Pulmonary artery endothelial cell (primary cell): ENCODE data around the gene SNX27. TPM values are rescaled to one million over a fixed set of nuclear protein-coding genes. Genes with fewer than 3 reads are reported as not detected.
"Not testable (repeated sequence)": the region's sequence is repeated elsewhere in the genome, so short reads cannot be mapped to it uniquely, and the experiment has no call there.

Source experiments
- DNase-seq: peaks from one replicate; pipeline ENCODE4 v3.0.0-alpha.2; 2011; ENCODE audit warnings: low read depth, low spot score
- total RNA-seq: library from RNA; depleted of rRNA; stranded (reverse); fragments of >200 nt; gene quantifications from 2 replicates; pipeline ENCODE4 v1.2.3, GENCODE V29; 2014

Gene SNX27
- total RNA-seq, 1 donor from 2014 or later: 13.9 TPM

- no peak for DNase-seq
Observed at GRCh38 chr1:151638812-151639211, 27.0 kb downstream of the SNX27 start.

DNA sequence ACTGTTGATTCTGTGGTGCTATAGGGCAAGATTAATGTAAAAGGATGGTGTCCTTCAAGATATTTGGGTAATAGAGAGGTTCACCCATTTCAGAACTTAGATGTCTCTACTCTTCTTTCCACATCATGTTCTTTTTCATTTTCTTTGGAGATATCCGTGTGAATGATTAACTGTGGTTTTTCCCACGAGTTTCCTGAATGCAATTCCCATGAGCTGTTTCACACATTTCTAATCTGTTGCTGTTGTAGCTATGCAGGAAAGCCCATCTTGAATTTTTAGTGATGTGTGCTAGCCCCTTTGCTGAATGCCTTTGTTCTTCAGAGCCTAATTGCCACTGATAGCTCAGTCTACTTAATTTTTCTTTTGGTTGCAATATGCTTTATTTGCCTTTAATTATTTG lies 27.6 kb downstream of the SNX27 start:
- no peak for DNase-seq

DNA sequence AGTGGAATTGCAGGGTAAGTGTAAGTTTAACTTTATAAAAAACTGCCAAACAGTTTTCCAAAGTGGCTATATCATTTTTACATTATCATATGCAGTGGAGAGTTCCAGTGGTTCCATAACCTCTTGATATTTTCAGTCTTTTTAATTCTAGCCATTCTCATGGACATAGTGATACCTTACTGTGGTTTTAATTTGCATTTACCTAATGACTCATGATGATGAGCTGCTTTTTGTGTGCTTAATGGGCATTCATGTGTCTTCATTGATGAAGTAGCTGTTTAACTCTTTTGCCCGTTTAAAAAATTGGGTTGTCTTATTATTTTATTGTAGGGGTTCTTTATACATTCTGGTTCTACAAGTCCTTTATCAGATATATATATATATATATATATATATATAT lies 29.4 kb downstream of the SNX27 start:
- no peak for DNase-seq

DNA sequence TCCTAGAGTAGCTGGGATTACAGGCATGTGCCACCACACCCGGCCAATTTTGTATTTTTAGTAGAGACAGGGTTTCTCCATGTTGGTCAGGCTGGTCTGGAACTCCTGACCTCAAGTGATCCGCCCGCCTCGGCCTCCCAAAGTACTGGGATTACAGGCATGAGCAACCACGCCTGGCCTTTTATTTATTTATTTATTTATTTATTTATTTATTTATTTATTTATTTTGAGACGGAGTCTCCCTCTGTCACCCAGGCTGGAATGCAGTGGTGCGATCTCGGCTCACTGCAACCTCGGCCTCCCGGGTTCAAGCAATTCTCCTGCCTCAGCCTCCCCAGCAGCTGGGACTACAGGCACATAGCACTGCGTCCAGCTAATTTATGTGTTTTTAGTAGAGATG lies 31.2 kb downstream of the SNX27 start:
- not testable (repeated sequence) for DNase-seq

DNA sequence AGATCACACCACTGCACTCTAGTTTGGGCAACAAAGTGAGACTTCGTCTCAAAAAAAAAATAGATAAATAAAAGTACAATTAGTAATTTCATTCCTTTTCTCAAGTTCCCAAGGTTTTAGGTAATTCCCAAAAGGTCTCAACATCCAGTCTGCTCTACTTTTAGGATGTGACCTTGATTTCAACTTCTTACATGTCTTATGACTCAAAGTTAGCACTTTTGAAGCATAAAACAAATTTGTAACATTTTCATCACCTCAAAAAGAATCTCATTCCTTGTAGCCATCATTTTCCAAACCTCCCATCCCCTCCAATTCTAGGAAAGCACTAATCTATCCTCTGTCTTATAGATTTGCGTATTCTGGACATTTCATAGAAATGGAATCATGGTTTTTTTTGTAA lies 32.2 kb downstream of the SNX27 start:
- DNase-seq: no peak

GRCh38 chr1:151653397-151653796 lies 41.5 kb downstream of the SNX27 start:
- DNase-seq: no peak

DNA sequence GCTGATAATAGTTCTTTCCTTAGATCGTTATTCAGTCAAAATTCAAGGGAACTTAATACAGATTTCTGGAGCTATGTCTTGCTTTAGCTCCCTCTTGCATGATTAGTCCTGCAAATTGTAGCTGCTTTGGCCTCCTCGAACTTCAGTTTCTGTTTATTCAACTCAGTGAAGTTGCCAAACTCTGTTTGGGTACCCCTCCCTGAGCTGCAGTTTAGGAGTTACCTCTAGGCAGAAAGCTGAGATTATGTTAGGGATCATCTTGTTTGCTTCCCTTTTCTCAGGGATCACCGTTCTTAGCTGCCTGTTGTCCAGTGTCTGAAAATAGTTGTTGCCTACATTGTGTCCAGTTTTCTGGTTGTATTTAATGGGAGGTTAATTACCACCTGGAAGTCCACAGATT lies 43.5 kb downstream of the SNX27 start:
- no peak for DNase-seq

DNA sequence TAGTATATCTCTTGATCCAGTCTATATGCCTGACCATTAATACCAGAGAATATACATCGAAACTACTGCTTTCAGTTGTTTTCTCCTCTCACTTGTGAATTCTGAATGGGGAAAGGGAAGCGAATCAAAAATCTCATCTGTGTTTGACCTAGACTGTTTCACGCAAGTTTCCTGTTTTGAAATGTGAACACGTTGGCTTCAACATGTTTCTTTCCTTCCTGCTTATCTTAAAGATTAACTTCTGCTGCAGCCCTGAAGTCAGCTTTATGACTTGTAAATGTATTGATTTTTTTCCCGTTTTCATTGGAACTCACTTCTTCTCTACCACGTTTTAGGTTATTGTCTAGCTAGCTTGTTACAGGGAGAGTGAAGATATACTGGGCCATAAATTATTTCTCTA lies 49.9 kb downstream of the SNX27 start:
- DNase-seq: no peak

DNA sequence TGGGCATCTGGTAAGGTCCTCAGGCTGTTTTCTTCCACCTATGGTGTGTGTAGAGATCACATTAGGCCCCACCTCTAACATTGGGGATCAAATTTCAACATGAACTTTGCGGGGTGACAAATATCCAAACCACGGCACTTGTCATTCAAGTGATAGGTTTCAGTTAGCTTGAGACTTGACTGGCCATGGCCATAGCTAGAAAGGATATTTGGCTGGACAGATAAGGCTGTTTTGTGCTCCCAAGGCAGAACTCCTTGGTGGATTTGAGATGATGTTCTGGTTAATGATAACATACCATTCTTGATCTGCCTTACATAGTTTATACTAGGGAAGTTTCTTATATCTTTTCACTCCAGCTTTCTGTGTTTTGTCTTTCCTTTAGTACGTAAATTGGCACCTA lies 56.2 kb downstream of the SNX27 start:
- DNase-seq: no peak

GRCh38 chr1:151670036-151670675 lies 58.3 kb downstream of the SNX27 start:
- DNase-seq: not testable (repeated sequence)

DNA sequence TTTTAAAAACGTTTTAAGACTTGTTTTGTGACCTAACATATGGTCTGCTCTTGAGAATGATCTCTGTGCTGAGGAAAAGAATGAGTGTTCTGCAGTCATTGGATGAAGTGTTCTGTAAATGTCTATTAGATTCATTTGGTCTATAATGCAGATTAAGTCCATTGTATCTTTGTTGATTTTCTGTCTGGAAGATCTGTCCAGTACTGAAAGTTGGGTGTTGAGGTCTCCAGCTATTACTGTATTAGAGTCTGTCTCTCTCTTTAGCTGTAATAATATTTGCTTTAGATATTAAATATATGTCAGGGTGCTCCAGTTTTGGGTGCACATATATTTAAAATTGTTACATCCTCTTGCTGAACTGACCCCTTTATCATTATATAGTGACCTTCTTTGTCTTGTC lies 61.6 kb downstream of the SNX27 start:
- DNase-seq: no peak

- no peak for DNase-seq
Observed at GRCh38 chr1:151680391-151680790, 68.5 kb downstream of the SNX27 start.

- peak; percentile 87 for DNase-seq
Observed at GRCh38 chr1:151680826-151681225, 69.0 kb downstream of the SNX27 start.

- DNase-seq: no peak
Observed at GRCh38 chr1:151681923-151682322, 70.1 kb downstream of the SNX27 start.

- DNase-seq: not testable (repeated sequence)
Observed at GRCh38 chr1:151682901-151683300, 71.1 kb downstream of the SNX27 start.

DNA sequence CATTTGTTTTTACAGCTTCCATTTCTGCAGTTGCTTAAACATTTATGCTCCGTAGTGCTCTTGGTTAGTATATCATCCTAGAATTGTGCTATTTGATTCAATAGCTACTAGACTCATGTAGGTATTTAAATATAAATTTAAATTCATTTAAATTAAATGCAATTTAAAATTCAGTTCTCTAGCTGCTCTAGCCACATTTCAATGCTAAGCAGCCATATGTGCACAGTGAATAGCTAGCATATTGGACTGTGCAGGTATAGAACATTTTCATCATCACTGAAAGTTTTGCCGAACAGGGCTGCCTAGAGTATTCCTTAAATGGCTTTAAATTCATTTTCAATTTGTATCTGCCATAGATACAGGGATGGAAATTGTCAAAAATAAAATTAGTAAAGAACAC lies 72.3 kb downstream of the SNX27 start:
- DNase-seq: no peak

DNA sequence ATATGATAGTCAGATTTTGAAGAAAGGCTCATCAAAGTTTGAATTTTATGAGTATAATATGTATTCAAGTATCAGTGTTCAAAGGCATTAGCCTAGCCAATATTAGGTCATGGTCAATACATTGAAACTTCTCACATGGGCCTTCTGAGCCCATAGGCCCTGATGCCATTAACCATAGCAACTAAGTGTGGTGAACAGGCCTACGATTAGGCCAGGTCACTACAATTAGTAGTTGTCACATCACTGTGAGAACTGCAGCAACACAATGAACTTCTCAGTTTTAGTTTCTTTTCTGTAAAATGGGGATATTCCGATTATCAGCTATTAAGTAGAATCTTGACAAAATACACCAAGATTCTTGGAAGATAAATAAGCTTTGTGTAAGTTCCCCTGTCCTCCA lies 74.7 kb downstream of the SNX27 start:
- no peak for DNase-seq

DNA sequence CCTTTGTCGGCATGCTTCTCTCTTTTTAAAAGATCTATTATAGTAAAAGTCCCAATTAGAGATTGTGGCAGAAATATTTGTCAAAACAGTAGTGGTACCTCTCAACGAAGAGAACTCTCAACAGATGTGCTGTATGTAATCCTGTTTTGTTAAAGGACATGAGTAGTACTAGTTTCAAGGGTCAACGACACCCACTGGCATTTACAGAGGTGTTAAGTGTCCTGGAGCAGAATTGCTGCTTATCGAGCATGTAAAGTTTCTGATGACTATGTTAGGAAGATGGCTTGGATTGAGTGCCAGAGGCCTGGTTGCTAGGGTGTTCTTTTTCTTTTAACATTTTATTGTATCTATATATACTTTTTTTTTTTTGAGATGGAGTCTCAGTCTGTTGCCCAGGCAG lies 77.6 kb downstream of the SNX27 start:
- no peak for DNase-seq

- no peak for DNase-seq
Observed at GRCh38 chr1:151692226-151692625, 80.4 kb downstream of the SNX27 start.

DNA sequence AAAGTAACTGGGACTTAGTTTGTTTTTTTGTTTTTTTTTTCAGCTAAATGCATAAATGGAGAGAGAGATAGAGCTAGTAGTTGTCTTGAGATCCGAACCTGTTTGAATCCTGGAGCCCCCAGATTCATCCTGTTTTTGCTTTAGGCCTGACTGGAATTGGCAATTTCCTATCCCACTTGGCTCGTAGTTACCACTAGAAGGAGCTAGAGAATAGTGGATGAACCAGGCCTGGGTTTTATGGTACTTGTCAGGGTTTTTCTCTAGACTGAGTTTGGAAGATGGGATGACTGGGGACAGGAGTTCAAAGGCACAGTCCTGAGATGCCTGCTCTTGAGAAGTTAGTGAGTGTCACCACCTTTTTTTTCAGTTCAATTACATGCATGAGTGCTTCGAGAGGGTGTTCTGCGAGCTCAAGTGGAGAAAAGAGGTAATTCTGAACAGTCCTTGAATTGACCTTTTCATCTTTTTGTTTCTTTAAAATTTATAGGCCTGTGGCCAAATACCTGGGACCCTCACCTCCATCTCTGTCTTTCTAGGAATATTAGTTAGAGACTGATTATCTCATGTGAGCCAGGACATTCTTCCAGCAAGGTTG lies 81.3 kb downstream of the SNX27 start:
- peak; percentile 22 for DNase-seq

- DNase-seq: no peak
Observed at GRCh38 chr1:151701515-151701914, 89.7 kb downstream of the SNX27 start.

DNA sequence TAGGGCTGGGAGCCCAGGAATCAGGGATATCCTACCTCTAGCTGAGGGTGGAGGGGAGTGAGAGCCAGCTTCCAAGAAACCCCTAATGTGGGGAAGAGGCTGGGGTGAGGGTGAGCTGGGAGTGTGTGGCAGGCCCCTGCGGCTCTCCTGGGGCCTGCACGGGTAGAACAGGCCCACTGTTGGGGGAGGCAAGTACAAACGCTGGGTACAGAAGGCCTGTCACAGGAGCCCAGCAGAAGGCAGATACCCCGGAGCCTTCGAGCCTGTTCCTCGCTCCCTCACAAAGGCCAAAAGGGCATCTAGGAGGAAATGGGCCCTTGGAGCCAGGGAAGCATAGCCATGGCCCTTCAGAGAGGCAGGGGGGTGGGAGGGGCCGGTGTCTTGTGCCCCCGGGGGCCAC lies 91.1 kb downstream of the SNX27 start:
- DNase-seq: no peak

GRCh38 chr1:151703813-151704212 lies 92.0 kb downstream of the SNX27 start:
- DNase-seq: no peak

- no peak for DNase-seq
Observed at GRCh38 chr1:151704246-151704645, 92.4 kb downstream of the SNX27 start.
